Type B pancreatic cell (in vitro differentiated cells): Measurements from ENCODE around the gene HINFP. TPM values are rescaled to one million over a fixed set of nuclear protein-coding genes. Genes with fewer than 3 reads are reported as not detected.

Source experiments
- DNase-seq: peaks from one replicate; pipeline ENCODE4 v3.0.0; 2021; ENCODE audit warnings: mixed read lengths; ENCODE audit not compliant: unreplicated experiment; ENCODE audit errors: extremely low spot score
- H3K27ac Mint-ChIP-seq: 2 replicates; pipeline ENCODE4 v1.8.0; 2021; ENCODE audit warnings: mild to moderate bottlenecking, mixed read lengths
- H3K27me3 Mint-ChIP-seq: 2 replicates; pipeline ENCODE4 v1.8.0; 2021; ENCODE audit warnings: mixed read lengths
- H3K36me3 Mint-ChIP-seq: 2 replicates; pipeline ENCODE4 v1.8.0; 2021; ENCODE audit warnings: mixed read lengths
- H3K4me1 Mint-ChIP-seq: one replicate; pipeline ENCODE4 v1.8.0; 2021; ENCODE audit warnings: mixed read lengths; ENCODE audit not compliant: unreplicated experiment
- H3K4me3 Mint-ChIP-seq: 2 replicates; pipeline ENCODE4 v1.8.0; 2021; ENCODE audit warnings: mild to moderate bottlenecking, mixed read lengths
- H3K9me3 Mint-ChIP-seq: 2 replicates; pipeline ENCODE4 v1.8.0; 2021; ENCODE audit warnings: mixed read lengths
- CTCF ChIP-seq: fragments of 200-600 bp; sonication (generic); conservative IDR thresholded peaks from 2 replicates; pipeline ENCODE4 v1.5.0; 2021; ENCODE audit warnings: antibody characterized with exemption, mild to moderate bottlenecking
- total RNA-seq: library from RNA; stranded (reverse); gene quantifications from 2 replicates; pipeline ENCODE4 v1.2.1, GENCODE V29; 2021; ENCODE audit warnings: low replicate concordance

HINFP gene
- total RNA-seq, 1 donor from 2014 or later, result 33.0 TPM

GRCh38 chr11:119114351-119114750, 7.0 kb upstream of the HINFP start:
- Mint-ChIP-seq H3K4me3 (no peak overlapping the region), H3K36me3 (peaks cover 10% of the 10 kb centered on the region), H3K4me1 (no peaks in the 10 kb centered on the region), H3K9me3 (no peaks in the 10 kb centered on the region), H3K27ac (no peak overlapping the region), H3K27me3 (no peaks in the 10 kb centered on the region)
- DNase-seq, result no peak
- no peak for TF ChIP-seq CTCF

- no peak for TF ChIP-seq CTCF
- Mint-ChIP-seq H3K4me3 (no peak overlapping the region), H3K4me1 (peaks cover 6% of the 10 kb centered on the region), H3K27ac (no peak overlapping the region), H3K36me3 (peaks cover 10% of the 10 kb centered on the region), H3K27me3 (no peaks in the 10 kb centered on the region), H3K9me3 (no peaks in the 10 kb centered on the region)
- no peak for DNase-seq
These were observed 5.7 kb upstream of the HINFP start for GRCh38 chr11:119115484-119116234.

GRCh38 chr11:119116235-119116594, 5.2 kb upstream of the HINFP start:
- H3K4me3 Mint-ChIP-seq, result no peak overlapping the region
- no peak overlapping the region for H3K27ac Mint-ChIP-seq
- no peaks in the 10 kb centered on the region for H3K9me3 Mint-ChIP-seq
- peaks cover 10% of the 10 kb centered on the region for H3K36me3 Mint-ChIP-seq
- H3K4me1 Mint-ChIP-seq, result peaks cover 10% of the 10 kb centered on the region
- no peak for DNase-seq
- H3K27me3 Mint-ChIP-seq, result no peaks in the 10 kb centered on the region
- no peak for TF ChIP-seq CTCF

GRCh38 chr11:119116601-119117000, 4.8 kb upstream of the HINFP start:
- no peaks in the 10 kb centered on the region for H3K9me3 Mint-ChIP-seq
- TF ChIP-seq CTCF, result no peak

GRCh38 chr11:119117004-119117706, 4.2 kb upstream of the HINFP start:
- no peak overlapping the region for H3K4me3 Mint-ChIP-seq
- no peaks in the 10 kb centered on the region for H3K27me3 Mint-ChIP-seq
- H3K36me3 Mint-ChIP-seq, result peaks cover 5% of the 10 kb centered on the region
- no peak overlapping the region for H3K27ac Mint-ChIP-seq
- TF ChIP-seq CTCF, result no peak
- DNase-seq, result no peak
- no peaks in the 10 kb centered on the region for H3K9me3 Mint-ChIP-seq
- peaks cover 12% of the 10 kb centered on the region for H3K4me1 Mint-ChIP-seq

More at GRCh38 chr11:119116601-119117000, 4.8 kb upstream of the HINFP start:
- H3K36me3 Mint-ChIP-seq, result peaks cover 9% of the 10 kb centered on the region
- no peak for DNase-seq
- no peaks in the 10 kb centered on the region for H3K27me3 Mint-ChIP-seq
- H3K27ac Mint-ChIP-seq, result no peak overlapping the region
- no peak overlapping the region for H3K4me3 Mint-ChIP-seq
- peaks cover 10% of the 10 kb centered on the region for H3K4me1 Mint-ChIP-seq
